ENCODE data around the gene EIF5AL1. TPM values are rescaled to one million over a fixed set of nuclear protein-coding genes. Genes with fewer than 3 reads are reported as not detected.

Gene EIF5AL1
- total RNA-seq, 1 donor from 2014 or later = 0.59 TPM

DNA sequence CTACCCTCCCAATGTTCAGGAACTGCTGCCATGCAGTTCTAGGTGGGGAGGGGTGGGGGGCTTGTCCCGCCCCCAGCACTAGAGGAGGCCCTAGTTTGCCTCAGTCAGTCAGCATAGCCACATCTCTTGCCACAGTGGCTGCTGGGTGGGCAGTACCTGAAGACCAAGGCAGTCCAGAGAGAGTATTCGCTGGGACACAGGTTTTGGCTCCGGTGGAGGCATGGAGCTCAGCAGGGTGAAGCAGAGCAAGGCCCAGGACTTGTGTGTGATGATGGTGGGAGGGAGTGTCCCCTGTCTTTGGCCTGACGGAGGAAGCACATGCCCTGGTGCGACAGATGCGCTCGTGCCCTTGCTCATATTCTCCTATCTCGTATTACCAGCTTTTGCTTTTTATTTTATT is 42.2 kb upstream of the EIF5AL1 start:
- TF ChIP-seq, protein P1, sequence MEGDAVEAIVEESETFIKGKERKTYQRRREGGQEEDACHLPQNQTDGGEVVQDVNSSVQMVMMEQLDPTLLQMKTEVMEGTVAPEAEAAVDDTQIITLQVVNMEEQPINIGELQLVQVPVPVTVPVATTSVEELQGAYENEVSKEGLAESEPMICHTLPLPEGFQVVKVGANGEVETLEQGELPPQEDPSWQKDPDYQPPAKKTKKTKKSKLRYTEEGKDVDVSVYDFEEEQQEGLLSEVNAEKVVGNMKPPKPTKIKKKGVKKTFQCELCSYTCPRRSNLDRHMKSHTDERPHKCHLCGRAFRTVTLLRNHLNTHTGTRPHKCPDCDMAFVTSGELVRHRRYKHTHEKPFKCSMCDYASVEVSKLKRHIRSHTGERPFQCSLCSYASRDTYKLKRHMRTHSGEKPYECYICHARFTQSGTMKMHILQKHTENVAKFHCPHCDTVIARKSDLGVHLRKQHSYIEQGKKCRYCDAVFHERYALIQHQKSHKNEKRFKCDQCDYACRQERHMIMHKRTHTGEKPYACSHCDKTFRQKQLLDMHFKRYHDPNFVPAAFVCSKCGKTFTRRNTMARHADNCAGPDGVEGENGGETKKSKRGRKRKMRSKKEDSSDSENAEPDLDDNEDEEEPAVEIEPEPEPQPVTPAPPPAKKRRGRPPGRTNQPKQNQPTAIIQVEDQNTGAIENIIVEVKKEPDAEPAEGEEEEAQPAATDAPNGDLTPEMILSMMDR (IDR thresholded peaks at IDR 0.05; ENCODE audit: unreplicated experiment) = no peak
- H3K27ac Mint-ChIP-seq (ENCODE audit: unreplicated experiment) = no peak overlapping the region
- no peak for DNase-seq (ENCODE audit: low spot score)
- peaks cover 27% of the 10 kb centered on the region for H3K4me1 Mint-ChIP-seq (ENCODE audit: unreplicated experiment)
- no peaks in the 10 kb centered on the region for H3K9me3 Mint-ChIP-seq (ENCODE audit: unreplicated experiment)
- peaks cover 3% of the 10 kb centered on the region for H3K27me3 Mint-ChIP-seq (ENCODE audit: unreplicated experiment)
- H3K4me3 Mint-ChIP-seq (ENCODE audit: unreplicated experiment) = no peak overlapping the region
- no peaks in the 10 kb centered on the region for H3K36me3 Mint-ChIP-seq (ENCODE audit: low read depth, unreplicated experiment)

DNA sequence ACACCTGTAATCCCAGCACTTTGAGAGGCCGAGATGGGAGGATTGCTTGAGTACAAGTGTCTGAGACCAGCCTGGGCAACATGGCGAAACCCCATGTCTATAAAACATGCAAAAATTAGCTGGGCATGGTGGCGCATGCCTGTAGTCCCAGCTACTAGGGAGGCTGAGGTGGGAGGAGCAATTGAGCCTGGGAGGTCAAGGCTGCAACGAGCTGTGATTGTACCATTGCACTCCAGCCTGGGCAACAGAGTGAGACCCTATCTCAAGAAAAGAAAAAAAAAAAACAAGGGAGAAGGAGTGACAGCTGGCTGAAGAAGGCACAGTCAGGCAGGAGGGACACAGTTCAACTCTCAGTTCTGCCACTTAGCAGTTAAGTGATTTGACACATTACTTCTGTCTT is 40.6 kb upstream of the EIF5AL1 start:
- no peak for DNase-seq (ENCODE audit: low spot score)
- H3K4me1 Mint-ChIP-seq (ENCODE audit: unreplicated experiment) = peaks cover 27% of the 10 kb centered on the region
- H3K36me3 Mint-ChIP-seq (ENCODE audit: low read depth, unreplicated experiment) = no peaks in the 10 kb centered on the region
- TF ChIP-seq, protein P1 (IDR thresholded peaks at IDR 0.05; ENCODE audit: unreplicated experiment) = no peak
- H3K27me3 Mint-ChIP-seq (ENCODE audit: unreplicated experiment) = peaks cover 3% of the 10 kb centered on the region
- H3K9me3 Mint-ChIP-seq (ENCODE audit: unreplicated experiment) = no peaks in the 10 kb centered on the region
- no peak overlapping the region for H3K4me3 Mint-ChIP-seq (ENCODE audit: unreplicated experiment)
- no peak overlapping the region for H3K27ac Mint-ChIP-seq (ENCODE audit: unreplicated experiment)

GRCh38 chr10:79472449-79472848 is 39.9 kb upstream of the EIF5AL1 start:
- H3K4me3 Mint-ChIP-seq (ENCODE audit: unreplicated experiment) = no peak overlapping the region
- H3K27ac Mint-ChIP-seq (ENCODE audit: unreplicated experiment) = peak overlapping the region; percentile 24
- peaks cover 27% of the 10 kb centered on the region for H3K4me1 Mint-ChIP-seq (ENCODE audit: unreplicated experiment)
- TF ChIP-seq, protein P1 (IDR thresholded peaks at IDR 0.05; ENCODE audit: unreplicated experiment) = no peak
- H3K36me3 Mint-ChIP-seq (ENCODE audit: low read depth, unreplicated experiment) = no peaks in the 10 kb centered on the region
- H3K9me3 Mint-ChIP-seq (ENCODE audit: unreplicated experiment) = no peaks in the 10 kb centered on the region
- H3K27me3 Mint-ChIP-seq (ENCODE audit: unreplicated experiment) = peaks cover 3% of the 10 kb centered on the region
- DNase-seq (ENCODE audit: low spot score) = no peak

GRCh38 chr10:79472951-79473350 is 39.4 kb upstream of the EIF5AL1 start:
- peaks cover 3% of the 10 kb centered on the region for H3K27me3 Mint-ChIP-seq (ENCODE audit: unreplicated experiment)
- no peaks in the 10 kb centered on the region for H3K36me3 Mint-ChIP-seq (ENCODE audit: low read depth, unreplicated experiment)
- no peaks in the 10 kb centered on the region for H3K9me3 Mint-ChIP-seq (ENCODE audit: unreplicated experiment)
- no peak for DNase-seq (ENCODE audit: low spot score)
- peak overlapping the region; percentile 37 for H3K27ac Mint-ChIP-seq (ENCODE audit: unreplicated experiment)
- TF ChIP-seq, protein P1 (IDR thresholded peaks at IDR 0.05; ENCODE audit: unreplicated experiment) = no peak
- H3K4me3 Mint-ChIP-seq (ENCODE audit: unreplicated experiment) = no peak overlapping the region
- H3K4me1 Mint-ChIP-seq (ENCODE audit: unreplicated experiment) = peaks cover 25% of the 10 kb centered on the region

- H3K36me3 Mint-ChIP-seq (ENCODE audit: low read depth, unreplicated experiment) = no peaks in the 10 kb centered on the region
- no peak overlapping the region for H3K4me3 Mint-ChIP-seq (ENCODE audit: unreplicated experiment)
- no peaks in the 10 kb centered on the region for H3K9me3 Mint-ChIP-seq (ENCODE audit: unreplicated experiment)
- peak overlapping the region; percentile 37 for H3K27ac Mint-ChIP-seq (ENCODE audit: unreplicated experiment)
- TF ChIP-seq, protein P1 (IDR thresholded peaks at IDR 0.05; ENCODE audit: unreplicated experiment) = no peak
- H3K4me1 Mint-ChIP-seq (ENCODE audit: unreplicated experiment) = peaks cover 22% of the 10 kb centered on the region
- no peak for DNase-seq (ENCODE audit: low spot score)
- peaks cover 3% of the 10 kb centered on the region for H3K27me3 Mint-ChIP-seq (ENCODE audit: unreplicated experiment)
These were observed 38.7 kb upstream of the EIF5AL1 start for GRCh38 chr10:79473496-79474095.
